ENCODE results near the gene PLB1. TPM values are rescaled to one million over a fixed set of nuclear protein-coding genes. Genes with fewer than 3 reads are reported as not detected.

Gene PLB1
- total and polyA plus RNA-seq, 2 donors (not counting 1 experiment from before 2014, with no cell fraction given), result 0.25 to 0.51 TPM

DNA sequence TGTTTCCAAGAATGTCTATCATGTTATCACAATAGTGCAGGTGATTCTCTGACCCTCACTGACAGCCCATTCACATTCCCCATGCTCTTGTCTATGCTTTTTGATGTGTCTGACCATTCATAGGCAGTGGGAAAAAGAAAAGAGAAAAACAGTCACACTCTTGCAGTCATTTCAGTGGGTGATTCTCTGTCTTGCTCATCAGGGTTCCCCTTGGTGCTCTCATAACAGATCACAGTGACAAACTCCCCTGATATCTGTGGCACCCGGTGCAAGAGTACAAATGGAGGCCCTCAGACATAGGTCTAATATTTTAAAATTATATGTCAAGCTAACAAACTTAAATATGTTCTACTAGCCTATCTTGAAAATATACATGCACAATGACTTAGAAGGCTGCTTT is 183.1 kb downstream of the PLB1 start:
- no peaks in the 10 kb centered on the region for H3K9me3 ChIP-seq (ENCODE audit: control extremely low read depth in 1 of 3, control insufficient read depth in 2 of 3, insufficient read depth in 1 of 3, low read length in 2 of 3)
- DNase-seq, result no peak
- no peaks in the 10 kb centered on the region for H3K9me3 Mint-ChIP-seq (ENCODE audit: insufficient read depth)
- no peaks in the 10 kb centered on the region for H3K27me3 ChIP-seq (replicated peaks in 1 of 4; ENCODE audit: control extremely low read depth in 1 of 4, control insufficient read depth in 3 of 4, insufficient read depth in 4 of 4, low read length in 3 of 4)
- intact Hi-C loops (cut with micrococcal nuclease), result no loop called here
- H3K4me1 Mint-ChIP-seq, result peaks cover 15% of the 10 kb centered on the region
- peaks cover 11 to 13% of the 10 kb centered on the region in 2 donors for H3K4me1 ChIP-seq (ENCODE audit: control insufficient read depth in 2 of 2, insufficient read depth in 2 of 2, low read length in 2 of 2)
- WGBS (ENCODE audit: insufficient coverage), result no CpG with 5 or more reads among the region's 1 CpG
- no peaks in the 10 kb centered on the region for H4K20me1 ChIP-seq (ENCODE audit: control insufficient read depth, insufficient read depth, low read length, poor library complexity, severe bottlenecking)
- no peak overlapping the region for H3K4me2 ChIP-seq (replicated peaks; ENCODE audit: low read depth, low read length, poor library complexity, severe bottlenecking)
- no peak overlapping the region for H3K27ac ChIP-seq (ENCODE audit: low read length in 2 of 2)
- H3K27ac Mint-ChIP-seq, result no peak overlapping the region
- no peaks in the 10 kb centered on the region for H3K79me2 ChIP-seq (ENCODE audit: control insufficient read depth, insufficient read depth, low read length)
- no peak overlapping the region for H2AFZ ChIP-seq (ENCODE audit: insufficient read depth, low read depth, low read length, poor library complexity, severe bottlenecking)
- ATAC-seq (ENCODE audit: low read depth), result no peak
- no peaks in the 10 kb centered on the region for H3K36me3 ChIP-seq (replicated peaks in 1 of 2; ENCODE audit: control extremely low read depth in 1 of 2, control insufficient read depth in 1 of 2, extremely low read depth in 1 of 2, insufficient read depth in 2 of 2, low read length in 1 of 2)
- POLR2A ChIA-PET, result no interaction called here
- H3K4me3 Mint-ChIP-seq, result no peak overlapping the region
- no peak for TF ChIP-seq EZH2 (IDR thresholded peaks at IDR 0.05; ENCODE audit: borderline replicate concordance, insufficient read depth, low read depth, low read length, poor library complexity, severe bottlenecking)
- TF ChIP-seq, protein P1, sequence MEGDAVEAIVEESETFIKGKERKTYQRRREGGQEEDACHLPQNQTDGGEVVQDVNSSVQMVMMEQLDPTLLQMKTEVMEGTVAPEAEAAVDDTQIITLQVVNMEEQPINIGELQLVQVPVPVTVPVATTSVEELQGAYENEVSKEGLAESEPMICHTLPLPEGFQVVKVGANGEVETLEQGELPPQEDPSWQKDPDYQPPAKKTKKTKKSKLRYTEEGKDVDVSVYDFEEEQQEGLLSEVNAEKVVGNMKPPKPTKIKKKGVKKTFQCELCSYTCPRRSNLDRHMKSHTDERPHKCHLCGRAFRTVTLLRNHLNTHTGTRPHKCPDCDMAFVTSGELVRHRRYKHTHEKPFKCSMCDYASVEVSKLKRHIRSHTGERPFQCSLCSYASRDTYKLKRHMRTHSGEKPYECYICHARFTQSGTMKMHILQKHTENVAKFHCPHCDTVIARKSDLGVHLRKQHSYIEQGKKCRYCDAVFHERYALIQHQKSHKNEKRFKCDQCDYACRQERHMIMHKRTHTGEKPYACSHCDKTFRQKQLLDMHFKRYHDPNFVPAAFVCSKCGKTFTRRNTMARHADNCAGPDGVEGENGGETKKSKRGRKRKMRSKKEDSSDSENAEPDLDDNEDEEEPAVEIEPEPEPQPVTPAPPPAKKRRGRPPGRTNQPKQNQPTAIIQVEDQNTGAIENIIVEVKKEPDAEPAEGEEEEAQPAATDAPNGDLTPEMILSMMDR (IDR thresholded peaks at IDR 0.05), result no peak
- CTCF ChIA-PET, result no interaction called here
- no peak overlapping the region for H3K9ac ChIP-seq (ENCODE audit: low read length)
- H3K4me3 ChIP-seq (ENCODE audit: control extremely low read depth in 1 of 5, extremely low read depth in 1 of 5, insufficient read depth in 1 of 5, low read depth in 2 of 5, low read length in 4 of 5), result no peak overlapping the region
- H3K27me3 Mint-ChIP-seq, result no peaks in the 10 kb centered on the region

DNA sequence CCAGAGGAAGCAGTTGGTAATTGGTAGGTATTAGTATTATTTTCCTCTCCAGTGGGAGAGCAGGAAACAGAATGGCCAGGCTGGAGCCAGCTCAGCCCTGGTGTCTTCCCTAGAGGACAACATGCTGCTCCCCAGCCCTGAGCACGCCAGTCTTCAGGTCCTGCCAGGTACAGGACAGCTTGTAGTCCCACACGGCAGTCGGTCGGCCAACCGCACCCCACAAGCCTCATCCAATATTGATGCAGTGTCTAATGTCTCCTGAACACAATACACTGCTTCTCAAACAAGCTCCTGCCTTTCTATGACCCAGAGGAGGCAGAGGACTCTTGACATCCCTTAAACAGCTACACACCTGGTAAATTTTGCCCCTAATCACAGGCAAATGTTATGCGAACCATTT is 184.8 kb downstream of the PLB1 start:
- ChIA-PET CTCF (no interaction called here), POLR2A (interaction anchor here (0.6 kb wide), 1 partner anchor 1289 kb away, joined by 4 read pairs; no protein-coding TSS in a partner anchor)
- no peaks in the 10 kb centered on the region for H3K9me3 Mint-ChIP-seq (ENCODE audit: insufficient read depth)
- no peak for ATAC-seq (ENCODE audit: low read depth)
- Histone ChIP-seq H3K27me3 (replicated peaks in 1 of 4; ENCODE audit: control extremely low read depth in 1 of 4, control insufficient read depth in 3 of 4, insufficient read depth in 4 of 4, low read length in 3 of 4) (no peaks in the 10 kb centered on the region), H3K4me1 (ENCODE audit: control insufficient read depth in 2 of 2, insufficient read depth in 2 of 2, low read length in 2 of 2) (peaks cover 11 to 13% of the 10 kb centered on the region in 2 donors), H3K9me3 (ENCODE audit: control extremely low read depth in 1 of 3, control insufficient read depth in 2 of 3, insufficient read depth in 1 of 3, low read length in 2 of 3) (no peaks in the 10 kb centered on the region), H3K9ac (ENCODE audit: low read length) (no peak overlapping the region), H3K79me2 (ENCODE audit: control insufficient read depth, insufficient read depth, low read length) (no peaks in the 10 kb centered on the region), H3K36me3 (replicated peaks in 1 of 2; ENCODE audit: control extremely low read depth in 1 of 2, control insufficient read depth in 1 of 2, extremely low read depth in 1 of 2, insufficient read depth in 2 of 2, low read length in 1 of 2) (no peaks in the 10 kb centered on the region), H2AFZ (ENCODE audit: insufficient read depth, low read depth, low read length, poor library complexity, severe bottlenecking) (peak overlapping the region; percentile 60), H4K20me1 (ENCODE audit: control insufficient read depth, insufficient read depth, low read length, poor library complexity, severe bottlenecking) (no peaks in the 10 kb centered on the region), H3K27ac (ENCODE audit: low read length in 2 of 2) (no peak overlapping the region), H3K4me3 (ENCODE audit: control extremely low read depth in 1 of 5, extremely low read depth in 1 of 5, insufficient read depth in 1 of 5, low read depth in 2 of 5, low read length in 4 of 5) (no peak overlapping the region), H3K4me2 (replicated peaks; ENCODE audit: low read depth, low read length, poor library complexity, severe bottlenecking) (peak overlapping the region; percentile 36)
- H3K27me3 Mint-ChIP-seq, result no peaks in the 10 kb centered on the region
- peaks cover 15% of the 10 kb centered on the region for H3K4me1 Mint-ChIP-seq
- intact Hi-C loops (cut with micrococcal nuclease), result no loop called here
- no peak overlapping the region for H3K4me3 Mint-ChIP-seq
- no peak overlapping the region for H3K27ac Mint-ChIP-seq
- no peak for DNase-seq
- no peak for TF ChIP-seq EZH2 (IDR thresholded peaks at IDR 0.05; ENCODE audit: borderline replicate concordance, insufficient read depth, low read depth, low read length, poor library complexity, severe bottlenecking)
- TF ChIP-seq, protein P1 (IDR thresholded peaks at IDR 0.05), result no peak
- WGBS (ENCODE audit: insufficient coverage), result 94% methylated on average over 6 of the region's 6 CpGs
